ENCODE measurements around the gene RAPGEF5.

RAPGEF5 gene

GRCh38 chr7:22317632-22318031, 39.3 kb downstream of the RAPGEF5 start:
- CTCF ChIA-PET: interaction anchor here (1.3 kb wide), 1 partner anchor 10 kb away, joined by 5 read pairs; no protein-coding TSS in a partner anchor
- no peak for DNase-seq (ENCODE audit: extremely low spot score)
- no peak for TF ChIP-seq CTCF (IDR thresholded peaks at IDR 0.05; ENCODE audit: control extremely low read depth, extremely low read depth, low read depth, missing control alignments)
- POLR2A ChIA-PET: no interaction called here

GRCh38 chr7:22316914-22317313, 40.0 kb downstream of the RAPGEF5 start:
- no peak for TF ChIP-seq CTCF (IDR thresholded peaks at IDR 0.05; ENCODE audit: control extremely low read depth, extremely low read depth, low read depth, missing control alignments)
- POLR2A ChIA-PET: no interaction called here
- DNase-seq (ENCODE audit: extremely low spot score): no peak
- CTCF ChIA-PET: interaction anchor here (0.8 to 1.3 kb wide), 4 partner anchors 8 to 60 kb away, joined by 3 to 5 read pairs (median 3); no protein-coding TSS in a partner anchor

GRCh38 chr7:22307816-22308215, 49.1 kb downstream of the RAPGEF5 start:
- POLR2A ChIA-PET: no interaction called here

GRCh38 chr7:22305706-22306105, 51.2 kb downstream of the RAPGEF5 start:
- no peak for TF ChIP-seq CTCF (IDR thresholded peaks at IDR 0.05; ENCODE audit: control extremely low read depth, extremely low read depth, low read depth, missing control alignments)
- DNase-seq (ENCODE audit: extremely low spot score): no peak
- CTCF ChIA-PET: no interaction called here
- POLR2A ChIA-PET: no interaction called here

More at GRCh38 chr7:22307816-22308215, 49.1 kb downstream of the RAPGEF5 start:
- DNase-seq (ENCODE audit: extremely low spot score): no peak
- CTCF ChIA-PET: interaction anchor here (1.1 to 1.2 kb wide), 2 partner anchors 9 to 20 kb away, joined by 3 read pairs; no protein-coding TSS in a partner anchor
- no peak for TF ChIP-seq CTCF (IDR thresholded peaks at IDR 0.05; ENCODE audit: control extremely low read depth, extremely low read depth, low read depth, missing control alignments)

- POLR2A ChIA-PET: no interaction called here
- CTCF ChIA-PET: interaction anchor here (1.2 to 1.6 kb wide), 2 partner anchors 10 to 13 kb away, joined by 3 to 5 read pairs; no protein-coding TSS in a partner anchor
- no peak for TF ChIP-seq CTCF (IDR thresholded peaks at IDR 0.05; ENCODE audit: control extremely low read depth, extremely low read depth, low read depth, missing control alignments)
- no peak for DNase-seq (ENCODE audit: extremely low spot score)
These were observed 54.0 kb downstream of the RAPGEF5 start for GRCh38 chr7:22302951-22303423.

- ChIA-PET POLR2A (no interaction called here), CTCF (interaction anchor here (1.1 to 1.6 kb wide), 4 partner anchors 9 to 192 kb away, joined by 3 to 5 read pairs (median 3); no protein-coding TSS in a partner anchor)
- TF ChIP-seq CTCF (IDR thresholded peaks at IDR 0.05; ENCODE audit: control extremely low read depth, extremely low read depth, low read depth, missing control alignments): no peak
- DNase-seq (ENCODE audit: extremely low spot score): no peak
These were observed 54.8 kb downstream of the RAPGEF5 start for GRCh38 chr7:22302193-22302592.
